ENCODE measurements around the gene TRIM27.
A peak's percentile ranks its signal among the peaks of the same experiment; 100 is the strongest.
"Not testable (repeated sequence)": the region's sequence is repeated elsewhere in the genome, so short reads cannot be mapped to it uniquely, and the experiment has no call there.

TRIM27 gene
- 27.7 to 132 (median 92.4) reads per million in 18 experiments for total RNA-seq

DNA sequence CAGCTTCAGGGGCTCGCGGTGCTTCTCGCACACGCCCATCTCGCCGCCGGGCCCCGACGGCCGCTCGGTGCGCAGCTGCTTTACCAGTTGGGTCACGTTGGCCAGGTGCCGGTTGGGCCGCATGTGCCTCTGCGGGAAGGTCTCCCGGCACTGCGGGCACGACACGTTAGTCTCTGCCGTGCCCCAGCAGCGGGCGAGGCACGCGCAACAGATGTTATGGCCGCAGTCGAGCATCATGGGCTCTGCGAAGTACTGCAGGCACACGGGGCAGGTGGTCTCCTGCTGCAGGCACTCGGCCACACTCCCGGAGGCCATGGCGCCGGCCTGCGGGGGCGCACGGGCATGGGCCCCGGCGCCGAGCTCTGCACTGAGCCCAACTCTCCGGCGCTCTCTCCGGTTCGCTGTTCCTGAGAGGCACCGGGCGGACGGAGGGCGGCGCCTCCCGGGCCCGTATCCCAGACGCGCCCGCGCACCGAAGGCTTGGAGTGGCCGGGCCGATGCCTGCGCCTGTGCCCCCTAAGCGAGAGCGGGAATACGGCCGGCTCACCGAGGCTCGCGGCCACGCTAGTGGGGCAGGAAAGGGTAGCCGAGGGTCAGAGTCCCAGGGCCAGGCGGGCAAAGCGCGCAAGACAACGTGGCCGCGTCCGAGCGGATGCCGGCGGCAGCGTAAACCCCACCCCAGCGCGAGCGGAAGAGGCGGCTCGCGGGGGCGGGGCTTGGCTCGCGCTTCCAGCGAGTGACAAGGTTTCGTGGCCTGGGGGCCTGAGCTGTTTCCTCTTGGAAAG, at the start of gene TRIM27:
Gene TRIM27, minus strand, starts transcription at position 668 of the 785 bp plus-strand sequence. Its CDS starts 353 bp downstream, at position 315.
- DNase-seq = peak; percentile 94 to 97

- not testable (repeated sequence) for DNase-seq
These were observed 46.3 kb upstream of the TRIM27 start for GRCh38 chr6:28970056-28970455.

GRCh38 chr6:28969129-28969528, 45.3 kb upstream of the TRIM27 start:
- DNase-seq = no peak

DNA sequence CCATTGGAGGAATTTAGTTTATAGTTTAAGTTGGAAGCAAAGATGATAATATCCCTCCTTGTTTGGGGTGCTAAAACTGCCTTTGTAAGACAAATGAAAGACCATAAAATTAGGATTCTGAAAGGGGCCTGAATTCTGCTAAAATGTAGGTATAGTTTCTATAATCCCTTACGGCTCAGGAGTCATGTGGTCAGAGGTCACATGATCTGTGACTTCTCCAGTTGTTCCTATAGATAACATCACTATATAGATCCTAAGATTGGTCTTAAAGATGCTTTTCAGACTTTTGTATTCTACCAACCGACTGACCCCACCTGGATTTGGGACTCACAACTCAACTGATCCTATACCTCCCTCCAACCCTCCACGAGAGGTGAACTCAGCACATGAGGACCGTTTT, 44.7 kb upstream of the TRIM27 start:
- DNase-seq = no peak

GRCh38 chr6:28965706-28966105, 41.9 kb upstream of the TRIM27 start:
- no peak for DNase-seq

DNA sequence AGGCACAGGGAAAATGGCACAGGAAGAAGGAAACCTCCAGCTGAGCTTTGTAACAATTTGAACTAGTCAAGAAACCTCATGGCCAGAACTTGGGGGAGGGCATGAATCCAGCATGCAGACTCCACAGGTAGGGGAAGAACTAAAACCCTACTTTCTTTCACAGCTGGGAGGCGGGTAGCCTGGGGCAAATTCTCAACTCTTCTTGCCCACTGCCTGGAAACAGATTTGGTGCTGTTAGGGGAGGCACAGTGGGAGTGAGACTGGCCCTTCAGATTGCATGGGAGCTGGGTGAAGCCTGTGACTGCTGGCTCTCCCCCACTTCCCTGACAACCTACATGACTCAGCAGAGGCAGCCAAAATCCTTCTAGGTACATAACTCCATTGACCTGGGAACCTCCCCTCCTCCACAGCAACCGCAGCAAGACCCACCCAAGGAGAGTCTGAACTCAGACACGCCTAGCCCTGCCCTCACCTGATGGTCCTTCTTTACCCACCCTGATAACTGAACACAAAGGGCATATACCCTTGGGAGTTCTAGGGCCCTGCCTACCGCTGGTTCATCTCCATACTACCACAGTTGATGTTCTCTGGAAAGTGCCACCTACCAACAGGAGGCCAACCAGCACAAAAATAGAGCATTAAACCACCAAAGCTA, 37.2 kb upstream of the TRIM27 start:
- no peak for DNase-seq

DNA sequence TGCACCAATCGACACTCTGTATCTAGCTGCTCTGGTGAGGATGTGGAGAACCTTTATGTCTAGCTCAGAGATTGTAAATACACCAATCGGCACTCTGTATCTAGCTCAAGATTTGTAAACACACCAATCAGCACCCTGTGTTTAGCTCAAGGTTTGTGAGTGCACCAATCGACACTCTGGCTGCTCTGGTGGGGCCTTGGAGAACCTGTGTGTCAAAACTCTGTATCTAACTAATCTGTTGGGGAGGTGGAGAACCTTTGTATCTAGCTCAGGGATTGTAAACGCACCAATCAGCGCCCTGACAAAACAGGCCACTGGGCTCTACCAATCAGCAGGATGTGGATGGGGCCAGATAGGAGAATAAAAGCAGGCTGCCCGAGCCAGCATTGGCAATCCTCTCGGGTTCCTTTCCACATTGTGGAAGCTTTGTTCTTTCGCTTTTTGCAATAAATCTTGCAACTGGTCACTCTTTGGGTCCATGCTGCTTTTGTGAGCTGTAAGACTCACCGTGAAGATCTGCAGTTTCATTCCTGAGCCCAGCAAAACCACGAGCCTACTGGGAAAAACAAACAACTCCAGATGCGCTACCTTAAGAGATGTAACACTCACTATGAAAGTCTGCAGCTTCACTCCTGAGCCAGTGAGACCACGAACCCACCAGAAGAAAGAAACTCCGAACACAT, 34.9 kb upstream of the TRIM27 start:
- DNase-seq = not testable (repeated sequence)

- DNase-seq = not testable (repeated sequence)
These were observed 34.1 kb upstream of the TRIM27 start for GRCh38 chr6:28957795-28958314.

DNA sequence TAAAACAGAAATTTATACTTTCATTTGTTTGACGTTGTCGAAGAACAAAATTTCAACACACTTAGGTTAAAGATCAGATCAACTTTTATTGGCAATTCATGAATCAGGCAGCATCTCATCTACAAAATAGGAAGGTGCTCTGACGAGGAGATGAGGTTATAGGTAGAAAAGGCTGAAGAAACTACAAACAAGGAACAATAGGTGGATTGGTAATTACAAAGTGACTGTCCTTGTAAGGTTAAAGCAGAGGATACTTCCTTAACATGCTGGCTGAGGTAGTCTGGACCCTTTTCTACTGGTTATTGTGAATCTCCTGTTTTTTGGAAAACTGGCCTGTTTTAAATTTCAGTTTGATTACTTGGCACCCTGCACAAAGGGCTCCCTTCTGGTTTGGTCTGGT, 32.5 kb upstream of the TRIM27 start:
- no peak for DNase-seq

- no peak for DNase-seq
These were observed 29.9 kb upstream of the TRIM27 start for GRCh38 chr6:28953585-28954258.

- peak; percentile 44 to 63 for DNase-seq
These were observed 29.3 kb upstream of the TRIM27 start for GRCh38 chr6:28953039-28953584.

- DNase-seq = not testable (repeated sequence)
These were observed 25.9 kb upstream of the TRIM27 start for GRCh38 chr6:28949656-28950195.

DNA sequence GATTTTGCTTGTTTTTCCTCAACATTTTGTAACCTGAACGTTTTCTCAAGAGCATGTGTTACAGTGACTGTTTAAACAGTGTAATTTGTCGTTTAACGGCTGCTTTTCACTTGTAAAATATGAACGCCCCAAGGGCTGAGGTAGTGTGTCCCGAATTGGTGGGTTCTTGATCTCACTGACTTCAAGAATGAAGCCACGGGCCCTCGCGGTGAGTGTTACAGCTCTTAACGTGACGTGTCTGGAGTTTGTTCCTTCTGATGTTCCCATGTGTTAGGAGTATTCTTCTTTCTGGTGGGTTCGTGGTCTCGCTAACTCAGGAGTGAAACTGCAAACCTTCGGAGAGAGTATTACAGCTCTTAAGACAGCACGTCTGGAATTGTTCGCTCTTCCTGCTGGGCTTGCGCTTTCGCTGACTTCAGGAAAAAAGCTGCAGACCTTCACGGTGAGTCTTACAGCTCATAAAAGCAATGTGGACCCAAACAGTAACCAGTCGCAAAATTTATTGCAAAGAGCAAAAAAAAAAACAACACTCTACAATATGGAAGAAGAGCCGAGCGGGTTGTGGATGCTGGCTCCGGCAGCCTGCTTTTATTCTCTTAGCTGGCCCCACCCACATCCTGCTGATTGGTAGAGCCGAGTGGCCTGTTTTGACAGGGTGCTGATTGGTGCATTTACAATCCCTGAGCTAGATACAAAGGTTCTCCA, 25.1 kb upstream of the TRIM27 start:
- no peak for DNase-seq

- no peak for DNase-seq
These were observed 24.1 kb upstream of the TRIM27 start for GRCh38 chr6:28947831-28948270.

DNA sequence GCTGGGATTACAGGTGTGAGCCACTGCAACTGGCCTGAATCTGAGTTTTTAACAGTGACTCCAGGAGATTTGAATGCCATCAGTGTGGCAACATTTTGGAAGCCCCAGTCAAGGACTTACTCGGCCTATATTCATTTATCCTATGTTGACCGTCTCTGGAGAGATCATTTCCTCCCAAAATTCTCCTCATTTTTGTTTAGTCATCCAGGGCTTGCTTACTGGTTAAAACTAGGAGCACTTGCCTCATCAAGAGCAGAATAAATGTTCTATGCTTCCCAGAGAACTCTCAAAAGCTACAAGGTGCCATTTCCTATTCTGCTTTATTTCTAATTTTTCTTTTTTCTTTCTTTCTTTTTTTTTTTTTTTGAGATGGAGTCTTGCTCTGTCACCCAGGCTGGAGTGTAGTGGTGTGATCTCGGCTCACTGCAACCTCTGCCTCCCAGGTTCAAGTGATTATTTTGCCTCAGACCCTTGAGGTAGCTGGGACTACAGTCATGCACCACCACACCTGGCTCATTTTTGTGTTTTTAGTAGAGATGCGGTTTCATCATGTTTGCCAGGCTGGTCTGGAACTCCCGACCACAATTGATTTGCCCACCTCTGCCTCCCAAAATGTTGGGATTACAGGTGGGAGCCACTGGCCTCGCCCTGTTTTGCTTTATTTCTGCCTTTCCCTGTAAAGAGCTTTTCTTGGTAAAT, 23.4 kb upstream of the TRIM27 start:
- DNase-seq = no peak

DNA sequence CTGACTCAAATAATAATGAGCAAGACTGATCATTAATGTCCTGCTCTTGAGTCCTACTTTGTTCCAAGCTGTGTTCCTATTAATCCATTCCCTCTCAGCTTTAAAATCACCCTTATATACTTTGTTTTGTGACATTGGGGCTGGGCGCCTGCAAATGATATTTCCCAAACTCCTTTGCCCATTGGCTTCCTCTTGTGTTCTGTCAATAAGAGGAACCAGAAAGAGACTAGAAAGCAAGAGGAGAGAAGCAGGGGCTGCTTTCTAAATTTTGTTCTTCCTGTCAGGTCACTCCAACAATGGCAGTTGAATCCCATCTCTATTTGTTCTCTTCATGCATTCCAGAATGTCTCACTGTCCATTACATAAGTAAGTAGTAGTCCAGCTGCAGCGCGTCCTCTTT, 21.6 kb upstream of the TRIM27 start:
- peak in 1 of 2 donors; percentile 31 for DNase-seq

GRCh38 chr6:28944412-28944865, 20.7 kb upstream of the TRIM27 start:
- peak; percentile 87 to 90 for DNase-seq

GRCh38 chr6:28943557-28944411, 20.0 kb upstream of the TRIM27 start:
- DNase-seq = peak; percentile 63 to 85

DNA sequence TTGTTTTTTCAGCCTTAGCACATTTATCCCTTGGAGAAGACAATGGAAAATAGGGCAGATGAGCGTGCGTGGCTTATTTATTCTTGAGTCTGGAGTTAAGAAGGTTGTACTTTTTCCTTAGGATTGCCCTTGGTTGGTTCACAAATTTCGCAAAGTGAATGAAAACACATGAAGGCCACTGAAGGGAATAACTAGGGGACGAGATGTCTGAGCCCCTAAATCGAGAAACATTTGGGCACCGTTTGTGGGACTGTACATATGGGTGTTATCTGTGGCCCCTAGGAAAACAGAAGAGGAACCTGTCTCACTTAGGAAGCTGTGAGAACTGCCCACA, 19.4 kb upstream of the TRIM27 start:
- no peak for DNase-seq

All from inflammatory macrophage (primary cell).